ENCODE measurements around the gene PDCD11. TPM values are rescaled to one million over a fixed set of nuclear protein-coding genes. Genes with fewer than 3 reads are reported as not detected.

PDCD11 gene
- total and polyA plus RNA-seq, 2 of the 8 experiments (the other 6 are each of a cell fraction or from before 2014, with no cell fraction given), result 18.1 to 79.1 TPM

- H3K14ac ChIP-seq (ENCODE audit: insufficient read length), result no peak overlapping the region
- H4K5ac ChIP-seq (ENCODE audit: insufficient read length, low read depth, low read length), result no peak overlapping the region
- FAIRE-seq, result no peak
- no peaks in the 10 kb centered on the region for H3K27me3 ChIP-seq (replicated peaks in 1 of 4; ENCODE audit: control insufficient read depth in 3 of 4, extremely low read depth in 1 of 4, insufficient read depth in 3 of 4, low read length in 3 of 4)
- no peak overlapping the region for H2BK5ac ChIP-seq (ENCODE audit: low read depth, low read length)
- H3K23me2 ChIP-seq (ENCODE audit: low read depth, low read length), result no peaks in the 10 kb centered on the region; the same call in 1 of the 2 replicates
- H3K9ac ChIP-seq (replicated peaks in 1 of 4; ENCODE audit: extremely low read depth in 1 of 4, low read depth in 3 of 4, low read length in 3 of 4), result no peak overlapping the region
- no peak overlapping the region for H3K4me2 ChIP-seq (ENCODE audit: insufficient read depth in 1 of 2, low read depth in 2 of 2, low read length in 2 of 2)
- peaks cover 0 to 8% of the 10 kb centered on the region in 2 experiments; a peak in 1 of 4 replicates for H3K79me2 ChIP-seq (ENCODE audit: control insufficient read depth in 1 of 2, insufficient read depth in 2 of 2, low read length in 2 of 2)
- no peak overlapping the region for H3K4me3 ChIP-seq (ENCODE audit: extremely low read depth in 1 of 4, insufficient read depth in 2 of 4, low read depth in 3 of 4, low read length in 4 of 4)
- H2BK120ac ChIP-seq (replicated peaks; ENCODE audit: low read depth, low read length), result no peak overlapping the region
- peaks cover 0 to 1% of the 10 kb centered on the region in 2 experiments for H4K20me1 ChIP-seq (replicated peaks in 1 of 2; ENCODE audit: control insufficient read depth in 1 of 2, insufficient read depth in 2 of 2, low read length in 2 of 2)
- H3K23ac ChIP-seq (ENCODE audit: insufficient read length), result no peak overlapping the region
- WGBS, 2 experiments (ENCODE audit: extremely low coverage in 1 of 2, insufficient coverage in 1 of 2, insufficient read length in 1 of 2, insufficient replicate concordance in 2 of 2, low coverage in 1 of 2, low lambda C conversion rate in 2 of 2, missing lambda C conversion rate in 1 of 2), result 90% methylated on average over 5 of the region's 5 CpGs; no CpG with 5 or more reads in 1 of the 2 experiments
- H3K79me1 ChIP-seq (ENCODE audit: low read depth, low read length), result no peaks in the 10 kb centered on the region; the same call in 1 of the 2 replicates
- no peak overlapping the region for H3K27ac ChIP-seq (ENCODE audit: low read depth, low read length)
- no peaks in the 10 kb centered on the region for H3K4me1 ChIP-seq (replicated peaks in 1 of 4; ENCODE audit: control insufficient read depth in 3 of 4, insufficient read depth in 4 of 4, low read length in 3 of 4)
- no peak overlapping the region for H3K56ac ChIP-seq (replicated peaks; ENCODE audit: insufficient read length, low read depth, low read length)
- no peaks in the 10 kb centered on the region for H3K9me3 ChIP-seq (ENCODE audit: insufficient read depth in 2 of 2, low read depth in 1 of 2, low read length in 1 of 2)
- no peak for DNase-seq (ENCODE audit: low read depth in 1 of 2, low spot score in 2 of 2)
- H3K36me3 ChIP-seq (ENCODE audit: control insufficient read depth in 2 of 4, insufficient read depth in 4 of 4, low read length in 3 of 4), result peaks cover 3 to 19% (median 7%) of the 10 kb centered on the region in 4 experiments; a peak in 4 of 8 replicates
- no peak overlapping the region for H2AFZ ChIP-seq (ENCODE audit: low read length)
- H2AK5ac ChIP-seq (ENCODE audit: low read depth, low read length), result no peak overlapping the region
- no peak overlapping the region for H2BK12ac ChIP-seq (ENCODE audit: low read depth, low read length)
- ChIA-PET POLR2A (ENCODE audit: partially characterized antibody) (no interaction called here), CTCF (ENCODE audit: partially characterized antibody) (interaction anchor here (0.6 to 1.5 kb wide), 4 partner anchors 14 to 867 kb away, joined by 3 to 5 read pairs (median 4); no protein-coding TSS in a partner anchor)
- H3K4ac ChIP-seq (replicated peaks; ENCODE audit: insufficient read length, low read depth, low read length), result no peak overlapping the region
- H4K91ac ChIP-seq (replicated peaks; ENCODE audit: insufficient read length, low read length), result no peak overlapping the region
- H2BK20ac ChIP-seq (ENCODE audit: low read length), result no peak overlapping the region
- no peak overlapping the region for H3K18ac ChIP-seq (ENCODE audit: extremely low read depth, low read length)
- no peak overlapping the region for H4K8ac ChIP-seq (ENCODE audit: extremely low read depth, insufficient read depth, low read length)
- no peak for TF ChIP-seq RFX5 (IDR thresholded peaks at IDR 0.05; ENCODE audit: borderline replicate concordance, low read depth, low read length)
- no peak overlapping the region for H2BK15ac ChIP-seq (ENCODE audit: low read length)
These were observed 22.2 kb upstream of the PDCD11 start for GRCh38 chr10:103374263-103374662.
